Smooth muscle cell (in vitro differentiated cells): Measurements from ENCODE around the gene BRINP3. TPM values are rescaled to one million over a fixed set of nuclear protein-coding genes. Genes with fewer than 3 reads are reported as not detected.

Experiments used
- DNase-seq: peaks from one replicate; lab custom pipeline; 2025; ENCODE audit not compliant: unreplicated experiment; lab: John Stamatoyannopoulos, UW
- H2AFZ ChIP-seq: fragments of 200-600 bp; sonication (generic); 2 replicates; pipeline ENCODE4 v1.6.0; 2016; ENCODE audit warnings: antibody characterized with exemption, low read depth, mild to moderate bottlenecking
- H3F3A ChIP-seq: fragments of 200-600 bp; sonication (generic); 2 replicates; pipeline ENCODE4 v1.6.0; 2017; ENCODE audit warnings: antibody characterized with exemption, low read depth
- H3K27ac ChIP-seq: fragments of 200-600 bp; sonication (generic); 2 replicates; pipeline ENCODE4 v1.5.1; 2016; ENCODE audit warnings: low read depth, mild to moderate bottlenecking
- H3K27me3 ChIP-seq: fragments of 200-600 bp; sonication (generic); 2 replicates; pipeline ENCODE4 v1.6.1; 2016; ENCODE audit warnings: low read depth, mild to moderate bottlenecking
- H3K36me3 ChIP-seq: fragments of 200-600 bp; sonication (generic); 2 replicates; pipeline ENCODE4 v1.5.1; 2016; ENCODE audit warnings: low read depth
- H3K4me1 ChIP-seq: fragments of 200-600 bp; sonication (generic); 2 replicates; pipeline ENCODE4 v1.5.1; 2016; ENCODE audit warnings: low read depth
- H3K4me2 ChIP-seq: fragments of 200-600 bp; sonication (generic); 2 replicates; pipeline ENCODE4 v1.6.0; 2016; ENCODE audit warnings: mild to moderate bottlenecking
- H3K4me3 ChIP-seq: fragments of 200-600 bp; sonication (generic); 2 replicates; pipeline ENCODE4 v1.5.1; 2016; ENCODE audit warnings: mild to moderate bottlenecking
- H3K79me2 ChIP-seq: fragments of 200-600 bp; sonication (generic); 2 replicates; pipeline ENCODE4 v1.6.0; 2016; ENCODE audit warnings: low read depth, mild to moderate bottlenecking
- H3K9ac ChIP-seq: fragments of 200-600 bp; sonication (generic); 2 replicates; pipeline ENCODE4 v1.6.0; 2016; ENCODE audit warnings: low read depth
- H3K9me3 ChIP-seq: fragments of 200-600 bp; sonication (generic); replicated peaks from 2 replicates; pipeline ENCODE4 v1.5.1; 2016; ENCODE audit warnings: low read depth
- H4K20me1 ChIP-seq: fragments of 200-600 bp; sonication (generic); 2 replicates; pipeline ENCODE4 v1.6.0; 2016; ENCODE audit warnings: low read depth
- CTCF ChIP-seq: fragments of 200-600 bp; sonication (generic); IDR thresholded peaks from 2 replicates; pipeline ENCODE4 v1.5.1; 2017; ENCODE audit warnings: borderline replicate concordance, mild to moderate bottlenecking, antibody characterized with exemption; ENCODE audit not compliant: insufficient read depth, poor library complexity, severe bottlenecking
- WGBS: methylation state at CpG from one replicate; pipeline ENCODE4 v1.1.7; 2016; ENCODE audit warnings: low lambda C conversion rate; 5-methylcytosine and 5-hydroxymethylcytosine counted together
- polyA plus RNA-seq: library from polyadenylated mRNA; unstranded; fragments of >200 nt; fragmentation: Nextera tagmentation; extraction: Ambion mirVana; gene quantifications from 2 replicates; pipeline ENCODE4 v1.2.1, GENCODE V29; 2016
- total RNA-seq: library from RNA; depleted of rRNA; stranded (reverse); fragments of >200 nt; gene quantifications from 2 replicates; pipeline ENCODE4 v1.2.3, GENCODE V29; 2014

Gene BRINP3
- total and polyA plus RNA-seq, 2 experiments from 2014 or later: not detected

DNA sequence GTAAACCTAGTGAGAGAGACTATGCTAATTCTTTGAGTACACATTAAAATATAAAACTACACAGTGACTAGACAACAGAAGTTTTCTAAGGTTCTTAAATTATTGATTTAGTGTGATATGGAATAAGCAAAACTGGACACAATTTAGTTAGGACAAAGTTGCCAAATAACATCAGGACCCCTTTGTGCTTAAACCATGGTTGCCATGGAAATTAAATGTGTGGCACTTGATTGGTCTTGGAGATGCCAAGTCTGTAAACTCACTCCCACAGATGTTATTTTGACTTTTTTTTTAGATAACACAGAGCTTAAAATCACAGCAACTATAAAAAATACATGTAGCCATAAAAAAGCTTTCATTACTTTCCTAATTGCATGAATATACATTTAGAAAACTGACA lies 234.6 kb downstream of the BRINP3 start:
- Histone ChIP-seq H3K36me3 (no peaks in the 10 kb centered on the region), H3K9me3 (no peaks in the 10 kb centered on the region), H4K20me1 (no peaks in the 10 kb centered on the region), H3K27ac (no peak overlapping the region), H3K9ac (no peak overlapping the region), H3K4me3 (no peak overlapping the region), H3K79me2 (no peaks in the 10 kb centered on the region), H2AFZ (no peak overlapping the region), H3K4me2 (no peak overlapping the region), H3K27me3 (peaks cover 8% of the 10 kb centered on the region), H3F3A (no peaks in the 10 kb centered on the region), H3K4me1 (no peaks in the 10 kb centered on the region)
- DNase-seq: no peak
- no peak for TF ChIP-seq CTCF

GRCh38 chr1:190226006-190226405 lies 251.7 kb downstream of the BRINP3 start:
- no peak for TF ChIP-seq CTCF
- no peaks in the 10 kb centered on the region for H3K27me3 ChIP-seq

DNA sequence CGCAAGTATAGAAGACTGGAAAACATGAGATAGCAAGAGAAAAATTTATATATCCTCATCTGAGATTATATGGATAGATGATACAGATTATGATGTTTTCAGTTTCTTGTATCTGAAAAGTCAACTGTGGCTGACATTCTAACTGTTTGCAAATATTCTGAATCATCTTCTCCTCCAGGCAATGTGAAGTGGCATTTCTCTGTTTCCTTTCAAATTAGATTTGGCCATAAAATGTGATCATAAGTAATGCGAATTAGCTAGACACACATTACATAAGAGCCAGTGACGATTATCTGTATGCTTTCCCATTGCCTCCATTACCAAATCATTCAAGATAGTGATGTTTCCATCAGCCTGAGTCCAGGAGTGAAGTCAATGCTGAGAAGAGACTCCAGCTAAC lies 265.2 kb downstream of the BRINP3 start:
- TF ChIP-seq CTCF: no peak
- WGBS: 78% methylated on average over 3 of the region's 3 CpGs

More at GRCh38 chr1:190226006-190226405, 251.7 kb downstream of the BRINP3 start:
- H3K9ac ChIP-seq: no peak overlapping the region
- H2AFZ ChIP-seq: no peak overlapping the region
- no peak for DNase-seq
- H3K9me3 ChIP-seq: no peaks in the 10 kb centered on the region
- H3K4me3 ChIP-seq: no peak overlapping the region
- H4K20me1 ChIP-seq: no peaks in the 10 kb centered on the region
- H3K27ac ChIP-seq: no peak overlapping the region
- H3K4me1 ChIP-seq: no peaks in the 10 kb centered on the region
- H3K36me3 ChIP-seq: no peaks in the 10 kb centered on the region
- no peak overlapping the region for H3K4me2 ChIP-seq
- H3K79me2 ChIP-seq: no peaks in the 10 kb centered on the region
- H3F3A ChIP-seq: no peaks in the 10 kb centered on the region
- WGBS: 61% methylated on average over 2 of the region's 2 CpGs

DNA sequence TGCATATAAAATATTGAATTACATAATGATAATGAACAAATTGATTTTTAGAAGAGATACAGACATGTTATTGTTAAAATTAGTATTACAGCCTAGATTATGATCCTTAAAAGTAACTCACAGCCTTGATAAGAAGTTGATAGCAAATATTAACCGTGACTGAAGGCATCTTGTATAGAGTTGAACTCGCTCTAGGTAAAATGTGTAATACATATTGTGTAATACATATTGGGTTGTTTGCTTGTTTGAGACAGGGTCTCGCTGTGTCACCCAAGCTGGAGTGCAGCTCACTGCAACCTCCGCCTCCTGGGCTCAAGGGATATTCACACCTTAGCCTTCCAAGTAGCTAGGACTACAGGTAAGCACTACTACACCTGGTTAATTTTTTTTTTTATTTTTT lies 269.9 kb downstream of the BRINP3 start:
- Histone ChIP-seq H2AFZ (no peak overlapping the region), H3K4me3 (no peak overlapping the region), H3K27ac (no peak overlapping the region), H3K4me1 (no peaks in the 10 kb centered on the region), H3K79me2 (no peaks in the 10 kb centered on the region), H4K20me1 (no peaks in the 10 kb centered on the region), H3K9me3 (no peaks in the 10 kb centered on the region), H3K36me3 (no peaks in the 10 kb centered on the region), H3F3A (no peaks in the 10 kb centered on the region), H3K27me3 (no peaks in the 10 kb centered on the region), H3K9ac (no peak overlapping the region), H3K4me2 (no peak overlapping the region)
- no peak for TF ChIP-seq CTCF
- 92% methylated on average over 4 of the region's 4 CpGs for WGBS
- no peak for DNase-seq

More for the DNA sequence above, 265.2 kb downstream of the BRINP3 start:
- no peak overlapping the region for H3K27ac ChIP-seq
- no peaks in the 10 kb centered on the region for H3F3A ChIP-seq
- H3K4me2 ChIP-seq: no peak overlapping the region
- no peaks in the 10 kb centered on the region for H3K4me1 ChIP-seq
- DNase-seq: no peak
- no peak overlapping the region for H3K9ac ChIP-seq
- no peaks in the 10 kb centered on the region for H3K27me3 ChIP-seq
- H3K4me3 ChIP-seq: no peak overlapping the region
- H3K9me3 ChIP-seq: no peaks in the 10 kb centered on the region
- H4K20me1 ChIP-seq: no peaks in the 10 kb centered on the region
- H2AFZ ChIP-seq: no peak overlapping the region
- H3K36me3 ChIP-seq: no peaks in the 10 kb centered on the region
- no peaks in the 10 kb centered on the region for H3K79me2 ChIP-seq
